HepG2 (cell line): ENCODE measurements around the gene ZC3H4. TPM values are rescaled to one million over a fixed set of nuclear protein-coding genes. Genes with fewer than 3 reads are reported as not detected.

ENCODE experiments used
- ATAC-seq: fragments of 200-7000 bp; cut with Tn5 transposase; 3 replicates; pipeline ENCODE4 v1.9.1; 2020; ENCODE audit warnings: mild to moderate bottlenecking, moderate library complexity
- BruUV-seq: library from RNA; stranded (reverse); fragments of 400-500 nt; replicated peaks from 2 replicates; lab custom pipeline; 2021; lab: Mats Ljungman, UMichigan
- CTCF ChIA-PET: fragments of 300-600 bp; formaldehyde crosslinking; extraction: SDS; loops from one replicate; lab custom pipeline; 2021; ENCODE audit warnings: low total read pairs, inconsistent platforms, low intra/inter-chr PET ratio; lab: Yijun Ruan, JAX
- POLR2A ChIA-PET: fragments of 350-600 bp; sonication (Branson Sonifier 250); formaldehyde crosslinking; loops from one replicate; lab custom pipeline; 2020; ENCODE audit warnings: antibody characterized with exemption, inconsistent platforms; lab: Yijun Ruan, JAX
- DNase-seq: peaks from one replicate; pipeline ENCODE4 v3.0.0-alpha.2; 2015; ENCODE audit warnings: low spot score
- FAIRE-seq: peaks from 3 replicates; lab custom pipeline; 2011; peaks lifted over from hg19 to GRCh38; lab: Jason Lieb, UNC
- H2AFZ ChIP-seq: one replicate; pipeline ENCODE4 v1.6.1; 2011; ENCODE audit warnings: low read length, inconsistent platforms
- H3K27ac ChIP-seq: fragments of 300-600 bp; 3 replicates; pipeline ENCODE4 v1.8.0; 2011; ENCODE audit warnings: mixed run types, mild to moderate bottlenecking, mixed read lengths, low read length, inconsistent platforms; ENCODE audit not compliant: insufficient read depth; ENCODE audit errors: extremely low read length
- H3K27me3 ChIP-seq, 2 experiments: fragments of 200-600 bp in 1 of 2; 2 replicates in 1 of 2; 3 replicates in 1 of 2; pipeline versions ENCODE4 v1.6.0 to v1.8.0; 2011; ENCODE audit warnings: low read length in 2 of 2, mild to moderate bottlenecking in 2 of 2, moderate library complexity in 2 of 2, inconsistent platforms in 1 of 2; ENCODE audit not compliant: insufficient read depth in 2 of 2, control insufficient read depth in 1 of 2
- H3K36me3 ChIP-seq, 2 experiments: fragments of 200-600 bp in 1 of 2; replicated peaks in 1 of 2; 2 replicates in 1 of 2; 3 replicates in 1 of 2; pipeline versions ENCODE4 v1.5.1 to v1.8.0; 2011; ENCODE audit warnings: low read length in 2 of 2, inconsistent platforms in 1 of 2; ENCODE audit not compliant: insufficient read depth in 2 of 2, control insufficient read depth in 1 of 2
- H3K4me1 ChIP-seq: 2 replicates; pipeline ENCODE4 v1.5.1; 2012; ENCODE audit warnings: low read length, inconsistent platforms; ENCODE audit not compliant: insufficient read depth
- H3K4me2 ChIP-seq: 2 replicates; pipeline ENCODE4 v1.6.0; 2011; ENCODE audit warnings: low read depth, low read length, inconsistent platforms
- H3K4me3 ChIP-seq, 3 experiments: fragments of 200-600 bp in 1 of 3; sonication (generic), shearing (Covaris generic) in 1 of 3; replicated peaks in 1 of 3; 2 replicates each; pipeline ENCODE4 v1.5.1; 2011 to 2016; ENCODE audit warnings: low read length in 3 of 3, inconsistent platforms in 2 of 3, low read depth in 2 of 3, mild to moderate bottlenecking in 2 of 3, control low read depth in 1 of 3, mixed read lengths in 1 of 3; ENCODE audit not compliant: insufficient read depth in 1 of 3
- H3K79me2 ChIP-seq: one replicate; pipeline ENCODE4 v1.6.1; 2011; ENCODE audit warnings: low read length, inconsistent platforms; ENCODE audit not compliant: insufficient read depth
- H3K9ac ChIP-seq: 2 replicates; pipeline ENCODE4 v1.6.0; 2011; ENCODE audit warnings: mild to moderate bottlenecking, low read depth, low read length, inconsistent platforms; ENCODE audit not compliant: insufficient read depth
- H3K9me3 ChIP-seq: 2 replicates; pipeline ENCODE4 v1.5.1; 2012; ENCODE audit warnings: mild to moderate bottlenecking, low read length
- H4K20me1 ChIP-seq: 2 replicates; pipeline ENCODE4 v1.6.0; 2011; ENCODE audit warnings: inconsistent platforms, mild to moderate bottlenecking, low read length, moderate library complexity; ENCODE audit not compliant: insufficient read depth
- AFF4 ChIP-seq: sonication (generic); formaldehyde crosslinking; IDR thresholded peaks from 2 replicates; pipeline ENCODE4 v1.4.0; 2020; ENCODE audit warnings: missing genetic modification reagents
- AHR ChIP-seq: IDR thresholded peaks from 2 replicates; pipeline ENCODE4 v1.6.1; 2018; ENCODE audit warnings: missing genetic modification reagents, missing compliant biosample characterization
- BRD4 ChIP-seq: sonication (generic); formaldehyde crosslinking; IDR thresholded peaks from 2 replicates; pipeline ENCODE4 v1.4.0; 2020; ENCODE audit warnings: missing genetic modification reagents
- ELF1 ChIP-seq: sonication (generic); formaldehyde crosslinking; IDR thresholded peaks from 2 replicates; pipeline ENCODE4 v1.4.0; 2020; ENCODE audit warnings: missing genetic modification reagents
- KLF11 ChIP-seq: IDR thresholded peaks from 2 replicates; pipeline ENCODE4 v1.6.1; 2016; ENCODE audit warnings: missing compliant biosample characterization
- MEIS2 ChIP-seq: sonication (generic); formaldehyde crosslinking; IDR thresholded peaks from 2 replicates; pipeline ENCODE4 v1.9.0; 2021; ENCODE audit warnings: mild to moderate bottlenecking, missing genetic modification reagents
- MLLT10 ChIP-seq: sonication (generic); formaldehyde crosslinking; IDR thresholded peaks from 2 replicates; pipeline ENCODE4 v1.4.0; 2020; ENCODE audit warnings: missing genetic modification reagents
- TBX2 ChIP-seq: sonication (generic); formaldehyde crosslinking; IDR thresholded peaks from 2 replicates; pipeline ENCODE4 v1.5.0; 2020; ENCODE audit warnings: missing genetic modification reagents, mild to moderate bottlenecking, borderline replicate concordance
- ZBTB39 ChIP-seq: sonication (generic); formaldehyde crosslinking; IDR thresholded peaks from 2 replicates; pipeline ENCODE4 v1.5.0; 2020; ENCODE audit warnings: missing genetic modification reagents
- ZC3H4 ChIP-seq: sonication (generic); formaldehyde crosslinking; IDR thresholded peaks from 2 replicates; pipeline ENCODE4 v1.4.0; 2020; ENCODE audit warnings: missing genetic modification reagents, borderline replicate concordance
- ZFP37 ChIP-seq: sonication (generic); formaldehyde crosslinking; IDR thresholded peaks from 2 replicates; pipeline ENCODE4 v1.4.0; 2020; ENCODE audit warnings: missing genetic modification reagents, borderline replicate concordance
- ZNF207 ChIP-seq: fragments of 450-650 bp; IDR thresholded peaks from 2 replicates; pipeline ENCODE4 v1.6.1; 2016; ENCODE audit warnings: antibody characterized with exemption, borderline replicate concordance
- ZNF337 ChIP-seq: sonication (generic); formaldehyde crosslinking; IDR thresholded peaks from 2 replicates; pipeline ENCODE4 v1.5.1; 2020; ENCODE audit warnings: missing genetic modification reagents, low read depth, mild to moderate bottlenecking, borderline replicate concordance
- ZNF552 ChIP-seq: sonication (generic); formaldehyde crosslinking; IDR thresholded peaks from 2 replicates; pipeline ENCODE4 v1.9.0; 2022; ENCODE audit warnings: missing genetic modification reagents, mild to moderate bottlenecking, borderline replicate concordance
- ZNF639 ChIP-seq: conservative IDR thresholded peaks from 2 replicates; pipeline ENCODE4 v1.6.1; 2018; ENCODE audit warnings: missing genetic modification reagents
- ZSCAN25 ChIP-seq: sonication (generic); formaldehyde crosslinking; IDR thresholded peaks from 2 replicates; pipeline ENCODE4 v1.8.0; 2022; ENCODE audit warnings: mild to moderate bottlenecking, missing genetic modification reagents
- WGBS: methylation state at CpG from one replicate; pipeline ENCODE4 v1.1.6; 2017; ENCODE audit warnings: low lambda C conversion rate; 5-methylcytosine and 5-hydroxymethylcytosine counted together
- in situ Hi-C: cut with HindIII; loops from 2 replicates; pipeline ENCODE4 v1.10.0; 2017; ENCODE audit warnings: low pct_unique_long_range_greater_than_20kb; ENCODE audit not compliant: extremely low pct_ligation_motif_present
- intact Hi-C: fragments of 100-400 bp; cut with micrococcal nuclease; formaldehyde crosslinking; loops from one replicate; pipeline ENCODE4 v1.10.0; 2022; ENCODE audit not compliant: unreplicated experiment
- polyA plus RNA-seq, 8 experiments: library from polyadenylated mRNA; depleted of rRNA in 3 of 8; stranded (reverse) in 7 of 8; unstranded in 1 of 8; fragments of >200 nt; fragmentation: Illumina TruSeq in 4 of 8; extraction: Trizol in 4 of 8; gene quantifications; 2 replicates each; pipeline versions ENCODE4 v1.2.1 to v1.2.3, GENCODE V29; 2011 to 2016; ENCODE audit warnings: low read depth in 4 of 8, missing spikeins in 1 of 8, mixed read lengths in 1 of 8; ENCODE audit not compliant: insufficient read depth in 1 of 8
- total RNA-seq, 5 experiments: library from RNA; depleted of rRNA; stranded (reverse); fragments of >200 nt; fragmentation: Illumina TruSeq; extraction: Trizol; gene quantifications; 2 replicates each; pipeline ENCODE4 v1.2.3, GENCODE V29; 2016; ENCODE audit warnings: low read depth in 1 of 5

ZC3H4 gene
- total and polyA plus RNA-seq, 2 of the 13 experiments (the other 11 are each of a cell fraction or from before 2014, with no cell fraction given): 1.8 to 10.7 TPM

GRCh38 chr19:47107202-47107952, 6.2 kb downstream of the ZC3H4 start (continued):
- no peak for TF ChIP-seq MLLT10
- no peak for TF ChIP-seq ZNF552 (CRISPR knock-in tag)
- TF ChIP-seq AHR (CRISPR knock-in tag): no peak
- TF ChIP-seq TBX2: peak; percentile 78; the same call in 1 of the 2 replicates
- no peak for TF ChIP-seq MEIS2 (CRISPR knock-in tag)
- TF ChIP-seq ELF1: peak; percentile 23; the same call in 1 of the 2 replicates
- no peak for TF ChIP-seq ZBTB39 (CRISPR knock-in tag)
- TF ChIP-seq BRD4 (CRISPR knock-in tag): 0 out of 2 replicates have a peak, but pooled peaks have one; percentile 40
- TF ChIP-seq ZFP37 (CRISPR knock-in tag): no peak
- no peak for TF ChIP-seq ZNF337 (CRISPR knock-in tag)

- in situ Hi-C loops: no loop called here
- Histone ChIP-seq H2AFZ (no peak overlapping the region), H4K20me1 (no peaks in the 10 kb centered on the region; the same call in 1 of the 2 replicates), H3K36me3 (peaks cover 1 to 9% of the 10 kb centered on the region in 2 experiments; a peak in 4 of 5 replicates), H3K27ac (peak overlapping the region; percentile 100), H3K9me3 (no peaks in the 10 kb centered on the region), H3K4me1 (peaks cover 83% of the 10 kb centered on the region), H3K27me3 (no peaks in the 10 kb centered on the region; a peak in 1 of 5 replicates), H3K79me2 (peaks cover 82% of the 10 kb centered on the region), H3K9ac (peak overlapping the region; percentile 100), H3K4me3 (peak overlapping the region in 1 of 3 experiments; percentile 18; a peak in 1 of 6 replicates), H3K4me2 (peak overlapping the region; percentile 97)
- intact Hi-C loops: loop anchor here (1.0 kb wide), 2 partner anchors 11 to 25 kb away; no protein-coding TSS in a partner anchor
- no peak for DNase-seq
- ChIA-PET CTCF (no interaction called here), POLR2A (interaction anchor here (0.9 to 11.5 kb wide), 6 partner anchors 8 to 119 kb away, joined by 3 to 456 read pairs (median 4); partner anchors contain the start of gene SAE1)
- ATAC-seq: peak; percentile 35
- no TSS peak for BruUV-seq
- FAIRE-seq: no peak
- 58% methylated on average over 2 of the region's 2 CpGs for WGBS
- TF ChIP-seq ZC3H4 (CRISPR knock-in tag) (peak; percentile 35; the same call in 1 of the 2 replicates), AFF4 (CRISPR knock-in tag) (0 out of 2 replicates have a peak, but pooled peaks have one; percentile 72), ZSCAN25 (CRISPR knock-in tag) (0 out of 2 replicates have a peak, but pooled peaks have one; percentile 4), ZNF207 (no peak), KLF11 (CRISPR knock-in tag) (no peak), ZNF639 (CRISPR knock-in tag) (no peak)
Measured at GRCh38 chr19:47106821-47107201, 6.8 kb downstream of the ZC3H4 start.
